Fibroblast of lung (primary cell): ENCODE results near the gene EFCAB10. TPM values are rescaled to one million over a fixed set of nuclear protein-coding genes. Genes with fewer than 3 reads are reported as not detected.

Experiments used
- DNase-seq, 2 donors: peaks; one replicate each; pipeline versions ENCODE4 v3.0.0 to v3.0.0-alpha.2; 2010; ENCODE audit warnings: low read depth in 2 of 2
- H2AFZ ChIP-seq: 2 replicates; pipeline ENCODE4 v1.5.1; 2012; ENCODE audit warnings: low read length, control low read depth, inconsistent platforms
- H3K27ac ChIP-seq: 2 replicates; pipeline ENCODE4 v1.5.1; 2011; ENCODE audit warnings: low read length, control low read depth; ENCODE audit not compliant: insufficient read depth
- H3K27me3 ChIP-seq: 2 replicates; pipeline ENCODE4 v1.5.1; 2011; ENCODE audit warnings: mild to moderate bottlenecking, low read length; ENCODE audit not compliant: control insufficient read depth, insufficient read depth
- H3K36me3 ChIP-seq: 2 replicates; pipeline ENCODE4 v1.5.1; 2011; ENCODE audit warnings: low read length; ENCODE audit not compliant: control insufficient read depth, insufficient read depth
- H3K4me1 ChIP-seq: 2 replicates; pipeline ENCODE4 v1.5.1; 2011; ENCODE audit warnings: low read length; ENCODE audit not compliant: control insufficient read depth, insufficient read depth; ENCODE audit errors: extremely low read depth
- H3K4me2 ChIP-seq: 2 replicates; pipeline ENCODE4 v1.5.1; 2011; ENCODE audit warnings: low read length, control low read depth; ENCODE audit not compliant: insufficient read depth; ENCODE audit errors: extremely low read depth
- H3K4me3 ChIP-seq, 4 experiments: fragments of 200-600 bp in 1 of 4; sonication (generic) in 1 of 4; replicated peaks in 1 of 4; 2 replicates each; pipeline ENCODE4 v1.5.1; 2011 to 2016; ENCODE audit warnings: low read length in 4 of 4, low read depth in 3 of 4, mild to moderate bottlenecking in 3 of 4, control low read depth in 2 of 4, inconsistent platforms in 1 of 4, mixed read lengths in 1 of 4; ENCODE audit not compliant: insufficient read depth in 1 of 4; ENCODE audit errors: control extremely low read depth in 1 of 4
- H3K79me2 ChIP-seq: 2 replicates; pipeline ENCODE4 v1.5.1; 2012; ENCODE audit warnings: mild to moderate bottlenecking, low read length, inconsistent platforms; ENCODE audit not compliant: control insufficient read depth, insufficient read depth
- H3K9ac ChIP-seq: 2 replicates; pipeline ENCODE4 v1.5.1; 2011; ENCODE audit warnings: mild to moderate bottlenecking, low read length, control low read depth; ENCODE audit not compliant: insufficient read depth
- H3K9me3 ChIP-seq: 2 replicates; pipeline ENCODE4 v1.5.1; 2012; ENCODE audit warnings: low read depth, low read length; ENCODE audit not compliant: control insufficient read depth, insufficient read depth
- H4K20me1 ChIP-seq: 2 replicates; pipeline ENCODE4 v1.5.1; 2011; ENCODE audit warnings: low read length; ENCODE audit not compliant: control insufficient read depth, insufficient read depth; ENCODE audit errors: extremely low read depth
- EZH2 ChIP-seq: IDR thresholded peaks from 2 replicates; pipeline ENCODE4 v1.5.1; 2012; ENCODE audit warnings: low read length, control low read depth, mild to moderate bottlenecking; ENCODE audit errors: missing control alignments
- polyA plus RNA-seq, 2 donors: library from polyadenylated mRNA; depleted of rRNA in 1 of 2; stranded (reverse) in 1 of 2; unstranded in 1 of 2; fragments of >200 nt; gene quantifications; 2 replicates each; pipeline ENCODE4 v1.2.1, GENCODE V29; 2011 to 2012; ENCODE audit warnings: missing spikeins in 1 of 2
- total RNA-seq: library from RNA; depleted of rRNA; stranded (reverse); fragments of >200 nt; gene quantifications from 2 replicates; pipeline ENCODE4 v1.2.1, GENCODE V29; 2014
- TF ChIP-seq, protein P1 (sequence below), 2 donors: IDR thresholded peaks in 1 of 2; conservative IDR thresholded peaks in 1 of 2; 1 replicate in 1 of 2; 2 replicates in 1 of 2; pipeline ENCODE4 v1.5.1; 2011 to 2012; ENCODE audit warnings: low read length in 2 of 2, control low read depth in 1 of 2, inconsistent platforms in 1 of 2, low read depth in 1 of 2, mild to moderate bottlenecking in 1 of 2

The EFCAB10 gene
- total and polyA plus RNA-seq, 2 donors (not counting 1 experiment from before 2014, with no cell fraction given), result not detected

DNA sequence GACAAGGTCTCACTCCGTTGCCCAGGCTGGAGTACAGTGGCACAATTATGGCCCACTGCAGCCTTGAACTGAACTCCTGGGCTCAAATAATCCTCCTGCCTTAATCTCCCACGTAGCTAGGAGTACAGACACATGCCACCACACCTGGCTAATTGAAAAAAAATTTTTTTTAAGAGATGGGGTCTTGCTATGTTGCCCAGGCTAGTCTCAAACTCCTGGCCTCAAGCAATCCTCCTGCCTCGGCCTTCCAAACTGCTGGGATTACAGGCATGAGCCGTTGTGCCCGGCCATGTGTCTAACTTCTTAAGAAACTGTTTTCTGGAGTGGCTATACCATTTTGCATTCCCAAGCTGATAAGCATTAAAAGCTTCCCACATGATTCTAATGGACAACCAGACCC, 9.5 kb upstream of the EFCAB10 start:
- no peak for TF ChIP-seq EZH2
- TF ChIP-seq, protein P1, sequence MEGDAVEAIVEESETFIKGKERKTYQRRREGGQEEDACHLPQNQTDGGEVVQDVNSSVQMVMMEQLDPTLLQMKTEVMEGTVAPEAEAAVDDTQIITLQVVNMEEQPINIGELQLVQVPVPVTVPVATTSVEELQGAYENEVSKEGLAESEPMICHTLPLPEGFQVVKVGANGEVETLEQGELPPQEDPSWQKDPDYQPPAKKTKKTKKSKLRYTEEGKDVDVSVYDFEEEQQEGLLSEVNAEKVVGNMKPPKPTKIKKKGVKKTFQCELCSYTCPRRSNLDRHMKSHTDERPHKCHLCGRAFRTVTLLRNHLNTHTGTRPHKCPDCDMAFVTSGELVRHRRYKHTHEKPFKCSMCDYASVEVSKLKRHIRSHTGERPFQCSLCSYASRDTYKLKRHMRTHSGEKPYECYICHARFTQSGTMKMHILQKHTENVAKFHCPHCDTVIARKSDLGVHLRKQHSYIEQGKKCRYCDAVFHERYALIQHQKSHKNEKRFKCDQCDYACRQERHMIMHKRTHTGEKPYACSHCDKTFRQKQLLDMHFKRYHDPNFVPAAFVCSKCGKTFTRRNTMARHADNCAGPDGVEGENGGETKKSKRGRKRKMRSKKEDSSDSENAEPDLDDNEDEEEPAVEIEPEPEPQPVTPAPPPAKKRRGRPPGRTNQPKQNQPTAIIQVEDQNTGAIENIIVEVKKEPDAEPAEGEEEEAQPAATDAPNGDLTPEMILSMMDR (conservative IDR thresholded peaks at IDR 0.05 in 1 of 2, IDR thresholded peaks at IDR 0.05 in 1 of 2; ENCODE audit: low read depth in 1 of 2, low read length in 2 of 2), result no peak
- Histone ChIP-seq H3K4me2 (no peak overlapping the region), H3K4me1 (no peaks in the 10 kb centered on the region), H3K9ac (no peak overlapping the region), H3K36me3 (no peaks in the 10 kb centered on the region), H3K4me3 (no peak overlapping the region), H4K20me1 (no peaks in the 10 kb centered on the region), H3K9me3 (no peaks in the 10 kb centered on the region), H3K27ac (no peak overlapping the region), H2AFZ (no peak overlapping the region), H3K79me2 (no peaks in the 10 kb centered on the region), H3K27me3 (no peaks in the 10 kb centered on the region)
- no peak for DNase-seq

DNA sequence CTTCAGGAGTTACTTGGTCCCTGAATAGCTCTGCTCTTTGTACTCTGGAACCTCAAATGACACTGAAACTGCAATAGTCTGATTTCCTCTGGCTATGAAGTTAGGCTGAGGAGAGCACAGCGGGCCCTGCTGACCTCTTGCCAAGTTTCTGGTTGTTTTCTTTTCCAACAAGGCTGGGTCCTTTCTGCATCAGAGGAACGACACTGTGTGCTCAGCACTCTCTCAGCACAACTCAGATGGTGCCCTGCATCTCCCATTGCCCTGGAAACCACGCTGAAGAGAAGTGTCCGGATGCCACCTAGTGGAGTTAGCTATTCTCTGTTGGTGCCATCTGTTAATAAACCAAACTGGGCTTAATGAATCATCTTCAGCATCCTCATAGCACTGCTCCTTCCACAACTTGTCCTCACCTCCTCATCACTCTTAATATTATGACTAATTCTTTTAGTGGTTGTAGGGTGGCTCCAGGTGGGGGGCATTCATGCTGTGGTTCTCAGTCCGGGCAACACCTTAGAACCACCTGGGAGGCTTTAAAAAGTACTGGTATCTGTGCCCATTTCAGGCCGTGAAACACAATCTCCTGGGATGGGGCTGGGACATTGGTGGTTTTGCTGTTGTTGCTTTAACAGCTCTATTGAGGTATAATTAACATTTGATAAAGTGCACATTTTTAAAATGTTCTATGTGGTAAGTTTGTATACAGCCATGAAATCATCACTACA, 8.2 kb upstream of the EFCAB10 start:
- H3K79me2 ChIP-seq, result no peaks in the 10 kb centered on the region
- H3K27me3 ChIP-seq, result no peaks in the 10 kb centered on the region
- DNase-seq, result peak; percentile 68 to 85
- H3K4me1 ChIP-seq, result no peaks in the 10 kb centered on the region
- H3K4me2 ChIP-seq, result no peak overlapping the region
- no peaks in the 10 kb centered on the region for H3K36me3 ChIP-seq
- TF ChIP-seq, protein P1 (conservative IDR thresholded peaks at IDR 0.05 in 1 of 2, IDR thresholded peaks at IDR 0.05 in 1 of 2; ENCODE audit: low read depth in 1 of 2, low read length in 2 of 2), result peak; percentile 53 to 75
- no peak for TF ChIP-seq EZH2
- H4K20me1 ChIP-seq, result no peaks in the 10 kb centered on the region
- no peak overlapping the region for H2AFZ ChIP-seq
- H3K9me3 ChIP-seq, result no peaks in the 10 kb centered on the region
- H3K4me3 ChIP-seq, result no peak overlapping the region
- no peak overlapping the region for H3K9ac ChIP-seq
- no peak overlapping the region for H3K27ac ChIP-seq

DNA sequence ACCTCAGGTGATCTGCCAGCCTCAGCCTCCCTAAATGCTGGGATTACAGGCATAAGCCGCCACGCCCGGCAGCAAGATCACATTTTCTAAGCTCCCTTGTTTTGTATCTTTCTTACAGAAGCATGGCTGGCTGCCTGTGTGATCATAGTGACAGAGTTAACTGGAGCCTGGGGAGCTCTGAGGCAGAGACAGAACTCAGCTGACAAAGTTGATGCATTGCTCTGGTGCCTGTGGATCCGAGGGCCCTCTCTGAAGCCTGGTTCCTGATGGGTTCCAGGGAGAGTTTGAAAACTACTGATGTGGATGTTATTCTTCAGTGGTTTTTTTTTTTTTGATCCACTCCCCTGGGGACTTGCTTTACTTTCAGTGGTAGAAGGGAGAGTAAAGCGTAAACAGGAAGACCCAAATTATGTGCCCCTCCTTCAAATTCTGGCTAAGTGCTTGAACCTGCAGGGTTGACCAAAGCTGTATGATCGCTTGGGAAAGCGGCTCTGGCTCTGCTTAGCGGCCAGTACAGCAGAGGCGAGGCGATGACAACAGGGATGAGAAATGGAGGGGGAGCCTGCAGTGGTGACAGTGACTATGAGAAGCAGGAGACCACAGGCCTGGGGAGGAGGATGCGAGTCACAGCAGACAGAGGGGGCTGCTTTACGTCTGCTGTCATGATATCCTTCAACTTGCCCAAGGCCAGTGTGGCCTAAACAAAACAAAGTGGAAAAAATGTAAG, 6.8 kb upstream of the EFCAB10 start:
- Histone ChIP-seq H3K4me2 (no peak overlapping the region), H3K9me3 (no peaks in the 10 kb centered on the region), H3K4me3 (no peak overlapping the region), H3K9ac (no peak overlapping the region), H4K20me1 (no peaks in the 10 kb centered on the region), H3K79me2 (no peaks in the 10 kb centered on the region), H3K36me3 (no peaks in the 10 kb centered on the region), H2AFZ (peak overlapping the region; percentile 28), H3K27me3 (no peaks in the 10 kb centered on the region), H3K27ac (no peak overlapping the region), H3K4me1 (no peaks in the 10 kb centered on the region)
- no peak for TF ChIP-seq EZH2
- TF ChIP-seq, protein P1 (conservative IDR thresholded peaks at IDR 0.05 in 1 of 2, IDR thresholded peaks at IDR 0.05 in 1 of 2; ENCODE audit: low read depth in 1 of 2, low read length in 2 of 2), result no peak
- DNase-seq, result peak in 1 of 2 donors; percentile 11
